ENCODE data around the gene TFIP11.

Gene TFIP11

GRCh38 chr22:26554956-26555355 is 42.7 kb upstream of the TFIP11 start:
- no peak for DNase-seq (ENCODE audit: low read depth)
- H3K4me3 ChIP-seq (ENCODE audit: low read depth, low read length), result no peak overlapping the region
- TF ChIP-seq CTCF (conservative IDR thresholded peaks at IDR 0.05; ENCODE audit: low read depth, low read length), result no peak

- no peak for TF ChIP-seq CTCF (conservative IDR thresholded peaks at IDR 0.05; ENCODE audit: low read depth, low read length)
- H3K4me3 ChIP-seq (ENCODE audit: low read depth, low read length), result no peak overlapping the region
- DNase-seq (ENCODE audit: low read depth), result peak; percentile 84
Measured at GRCh38 chr22:26553056-26553752, 40.9 kb upstream of the TFIP11 start.

GRCh38 chr22:26552466-26552865 is 40.2 kb upstream of the TFIP11 start:
- H3K4me3 ChIP-seq (ENCODE audit: low read depth, low read length), result no peak overlapping the region
- peak; percentile 16 for DNase-seq (ENCODE audit: low read depth)
- no peak for TF ChIP-seq CTCF (conservative IDR thresholded peaks at IDR 0.05; ENCODE audit: low read depth, low read length)

GRCh38 chr22:26551568-26551967 is 39.3 kb upstream of the TFIP11 start:
- no peak overlapping the region for H3K4me3 ChIP-seq (ENCODE audit: low read depth, low read length)
- no peak for DNase-seq (ENCODE audit: low read depth)
- TF ChIP-seq CTCF (conservative IDR thresholded peaks at IDR 0.05; ENCODE audit: low read depth, low read length), result no peak

- no peak for TF ChIP-seq CTCF (conservative IDR thresholded peaks at IDR 0.05; ENCODE audit: low read depth, low read length)
- peak; percentile 69 for DNase-seq (ENCODE audit: low read depth)
- H3K4me3 ChIP-seq (ENCODE audit: low read depth, low read length), result no peak overlapping the region
Measured at GRCh38 chr22:26550498-26551033, 38.3 kb upstream of the TFIP11 start.

- H3K4me3 ChIP-seq (ENCODE audit: low read depth, low read length), result no peak overlapping the region
- peak; percentile 3 for DNase-seq (ENCODE audit: low read depth)
- no peak for TF ChIP-seq CTCF (conservative IDR thresholded peaks at IDR 0.05; ENCODE audit: low read depth, low read length)
Measured at GRCh38 chr22:26549902-26550497, 37.7 kb upstream of the TFIP11 start.

- H3K4me3 ChIP-seq (ENCODE audit: low read depth, low read length), result no peak overlapping the region
- no peak for DNase-seq (ENCODE audit: low read depth)
- no peak for TF ChIP-seq CTCF (conservative IDR thresholded peaks at IDR 0.05; ENCODE audit: low read depth, low read length)
Measured at GRCh38 chr22:26548984-26549383, 36.7 kb upstream of the TFIP11 start.

All from choroid plexus epithelial cell (primary cell).